NCI-H2107 (cell line): ENCODE results near the gene KLHL5.

Experiments
- DNase-seq: peaks from one replicate; lab custom pipeline; 2025; lab: John Stamatoyannopoulos, UW

Gene KLHL5

GRCh38 chr4:39044364-39044955, 17.6 kb upstream of the KLHL5 start:
- no peak for DNase-seq

GRCh38 chr4:39044956-39045826, 16.8 kb upstream of the KLHL5 start:
- DNase-seq: no peak

GRCh38 chr4:39045827-39046221, 16.2 kb upstream of the KLHL5 start:
- DNase-seq: no peak

GRCh38 chr4:39046249-39046648, 15.8 kb upstream of the KLHL5 start:
- no peak for DNase-seq

- no peak for DNase-seq
Observed at GRCh38 chr4:39047681-39048080, 14.4 kb upstream of the KLHL5 start.

- DNase-seq: no peak
Observed at GRCh38 chr4:39048311-39048710, 13.7 kb upstream of the KLHL5 start.

GRCh38 chr4:39050590-39050989, 11.4 kb upstream of the KLHL5 start:
- no peak for DNase-seq

GRCh38 chr4:39051492-39051891, 10.5 kb upstream of the KLHL5 start:
- no peak for DNase-seq

GRCh38 chr4:39053983-39054382, 8.0 kb upstream of the KLHL5 start:
- DNase-seq: no peak

GRCh38 chr4:39054497-39054896, 7.5 kb upstream of the KLHL5 start:
- DNase-seq: no peak

GRCh38 chr4:39056023-39056422, 6.0 kb upstream of the KLHL5 start:
- DNase-seq: no peak

- no peak for DNase-seq
Observed at GRCh38 chr4:39061457-39061856, 575 bp upstream of the KLHL5 start.

GRCh38 chr4:39062770-39063097, 702 bp downstream of the KLHL5 start:
- no peak for DNase-seq

GRCh38 chr4:39063430-39063829, 1.4 kb downstream of the KLHL5 start:
- DNase-seq: no peak

GRCh38 chr4:39066371-39066770, 4.3 kb downstream of the KLHL5 start:
- DNase-seq: no peak

GRCh38 chr4:39067031-39067430, 5.0 kb downstream of the KLHL5 start:
- no peak for DNase-seq

GRCh38 chr4:39067451-39067850, 5.4 kb downstream of the KLHL5 start:
- no peak for DNase-seq

GRCh38 chr4:39068907-39069306, 6.9 kb downstream of the KLHL5 start:
- no peak for DNase-seq

GRCh38 chr4:39078829-39079228, 16.8 kb downstream of the KLHL5 start:
- no peak for DNase-seq

- DNase-seq: no peak
Observed at GRCh38 chr4:39083164-39083563, 21.1 kb downstream of the KLHL5 start.

GRCh38 chr4:39085891-39086290, 23.9 kb downstream of the KLHL5 start:
- DNase-seq: no peak

GRCh38 chr4:39096847-39097246, 34.8 kb downstream of the KLHL5 start:
- no peak for DNase-seq

- DNase-seq: no peak
Observed at GRCh38 chr4:39097290-39097689, 35.3 kb downstream of the KLHL5 start.

GRCh38 chr4:39102297-39102696, 40.3 kb downstream of the KLHL5 start:
- no peak for DNase-seq
